Urothelium cell line (cell line): ENCODE data around the gene RMND5A.

Experiments used
- DNase-seq: peaks from one replicate; pipeline ENCODE4 v3.0.0; 2011; ENCODE audit warnings: low spot score, mixed read lengths
- FAIRE-seq: peaks from 2 replicates; lab custom pipeline; 2011; peaks lifted over from hg19 to GRCh38; lab: Jason Lieb, UNC

The RMND5A gene, protein sequence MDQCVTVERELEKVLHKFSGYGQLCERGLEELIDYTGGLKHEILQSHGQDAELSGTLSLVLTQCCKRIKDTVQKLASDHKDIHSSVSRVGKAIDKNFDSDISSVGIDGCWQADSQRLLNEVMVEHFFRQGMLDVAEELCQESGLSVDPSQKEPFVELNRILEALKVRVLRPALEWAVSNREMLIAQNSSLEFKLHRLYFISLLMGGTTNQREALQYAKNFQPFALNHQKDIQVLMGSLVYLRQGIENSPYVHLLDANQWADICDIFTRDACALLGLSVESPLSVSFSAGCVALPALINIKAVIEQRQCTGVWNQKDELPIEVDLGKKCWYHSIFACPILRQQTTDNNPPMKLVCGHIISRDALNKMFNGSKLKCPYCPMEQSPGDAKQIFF

DNA sequence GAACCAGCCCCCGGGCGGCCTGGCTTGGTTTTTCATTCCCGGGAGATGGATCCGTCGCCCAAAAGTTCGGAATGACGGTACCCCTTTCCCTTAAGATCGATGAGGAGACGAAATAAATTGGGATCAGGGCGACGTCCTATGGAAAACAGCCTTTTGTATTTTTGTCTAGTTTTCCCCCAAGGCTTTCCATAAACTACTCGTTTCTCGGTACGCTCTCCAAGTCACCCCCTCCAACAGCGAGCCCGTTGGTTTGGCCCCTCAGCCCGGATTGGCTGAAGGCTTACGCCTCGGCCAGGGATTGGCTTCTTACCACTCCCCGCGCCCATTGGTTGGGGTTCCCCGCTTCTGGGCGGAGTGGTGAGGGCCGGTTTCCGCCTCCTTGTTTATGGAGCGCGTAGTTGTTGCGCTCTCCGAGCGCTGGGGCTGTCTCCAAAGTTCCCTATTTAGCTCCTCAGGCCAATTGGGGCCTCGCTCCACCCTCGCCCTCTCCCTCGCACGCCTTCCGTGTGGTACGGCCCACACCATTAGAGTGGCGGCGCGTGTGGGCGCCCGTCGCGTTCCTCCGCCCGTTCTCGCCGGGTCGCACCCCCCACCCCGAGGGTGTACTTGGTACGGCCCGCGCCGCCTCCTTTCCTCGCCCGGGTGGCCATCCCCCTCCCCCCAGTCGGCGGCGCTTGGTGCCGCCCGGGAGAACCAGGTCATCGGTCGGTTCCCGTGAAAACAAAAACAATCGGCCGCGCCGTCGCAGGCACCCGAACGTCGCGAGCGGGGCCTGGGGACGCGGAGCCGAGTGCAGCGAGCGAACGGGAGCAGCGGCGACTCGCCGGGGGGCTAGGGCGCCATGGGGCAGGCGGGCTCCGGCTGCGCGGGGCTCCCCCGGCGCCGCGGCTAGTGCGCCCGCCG lies at the start of gene RMND5A:
Gene RMND5A (plus strand): TSS at position 655 of the 903 bp plus-strand sequence. CDS start 377 bp downstream, outside the sequence.
- peak; percentile 65 for FAIRE-seq
- DNase-seq: peak; percentile 30

DNA sequence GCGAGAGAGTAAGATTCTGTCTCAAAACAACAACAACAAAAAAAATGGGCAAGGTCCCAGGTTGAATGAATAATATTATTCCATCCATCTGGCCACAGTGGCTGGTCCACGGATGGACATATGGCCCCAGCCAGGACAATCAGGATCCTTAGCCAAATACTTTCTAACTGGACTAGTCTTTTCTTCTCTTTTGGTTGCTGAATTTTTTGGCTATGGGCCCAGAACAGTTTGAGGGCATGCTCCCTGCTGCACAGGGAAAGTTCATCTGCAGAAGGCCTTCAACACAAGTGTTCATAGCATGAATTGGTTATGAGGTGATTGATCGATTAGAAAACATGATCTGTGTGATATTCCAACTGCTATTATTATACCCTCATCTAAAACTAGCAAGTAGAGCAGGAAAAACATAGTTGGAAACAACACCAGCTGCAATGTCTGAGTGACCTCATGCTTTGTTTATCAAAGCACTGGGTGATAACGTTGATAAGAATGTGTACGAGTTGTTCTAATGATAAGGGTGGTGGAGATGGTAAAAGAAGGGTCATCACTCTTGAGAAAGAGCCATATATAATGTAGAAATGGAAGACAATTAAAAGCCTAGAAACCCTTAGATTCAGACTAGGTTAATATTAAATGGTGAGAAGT lies 48.6 kb upstream of the RMND5A start:
- FAIRE-seq: no peak
- no peak for DNase-seq

GRCh38 chr2:86672027-86672545 lies 48.0 kb upstream of the RMND5A start:
- no peak for FAIRE-seq

GRCh38 chr2:86673011-86673410 lies 47.1 kb upstream of the RMND5A start:
- FAIRE-seq: no peak
- DNase-seq: no peak

More at GRCh38 chr2:86672027-86672545, 48.0 kb upstream of the RMND5A start:
- DNase-seq: no peak

- no peak for FAIRE-seq
- DNase-seq: no peak
Measured at GRCh38 chr2:86673986-86674670, 46.0 kb upstream of the RMND5A start.

GRCh38 chr2:86675104-86675503 lies 45.0 kb upstream of the RMND5A start:
- DNase-seq (no peak), FAIRE-seq (no peak)

DNA sequence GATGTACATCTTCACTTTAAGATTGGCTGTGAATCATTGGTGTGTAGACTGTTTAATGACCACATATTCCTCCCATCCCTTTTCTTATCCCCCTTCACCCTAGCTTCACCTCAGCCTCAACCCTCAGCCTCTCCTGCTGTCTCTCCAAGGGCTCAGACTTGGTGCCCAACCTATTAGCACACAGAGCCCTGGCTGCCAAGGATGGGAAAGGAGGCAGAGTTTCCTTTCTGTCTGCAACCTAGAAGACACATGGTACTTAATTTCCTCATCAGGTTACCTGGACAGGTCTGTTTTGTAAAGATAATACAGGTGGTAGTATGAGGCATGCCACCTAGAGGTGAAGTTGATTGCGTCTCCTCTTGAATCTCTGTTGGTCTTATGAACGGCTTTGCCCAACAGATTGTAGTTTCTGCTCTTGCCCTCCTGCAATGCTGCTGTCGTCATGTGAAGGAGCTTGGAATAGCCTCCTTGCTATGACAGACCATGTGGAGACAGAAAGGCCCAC lies 44.5 kb upstream of the RMND5A start:
- FAIRE-seq (no peak), DNase-seq (no peak)

DNA sequence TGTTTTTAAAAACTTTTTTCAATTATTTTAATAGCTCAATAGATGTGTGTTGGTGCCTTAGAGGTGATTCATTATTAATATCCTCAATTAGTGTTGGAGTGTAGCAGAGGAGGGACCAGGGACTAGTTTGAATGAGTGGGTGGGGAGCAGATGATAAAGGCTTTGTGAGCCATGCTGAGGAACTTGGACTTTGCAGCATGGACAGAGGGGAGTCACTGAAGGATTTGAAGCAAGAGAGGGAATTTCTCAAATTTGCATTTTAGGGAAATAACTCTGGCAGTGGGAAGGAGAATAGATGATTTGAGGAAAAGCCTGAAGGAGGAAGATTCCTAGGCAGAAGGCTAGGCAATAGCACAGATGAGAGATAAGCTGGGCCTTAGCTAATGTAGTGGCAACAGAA lies 42.3 kb upstream of the RMND5A start:
- no peak for FAIRE-seq
- no peak for DNase-seq

GRCh38 chr2:86679036-86679435 lies 41.1 kb upstream of the RMND5A start:
- DNase-seq: no peak
- FAIRE-seq: no peak

DNA sequence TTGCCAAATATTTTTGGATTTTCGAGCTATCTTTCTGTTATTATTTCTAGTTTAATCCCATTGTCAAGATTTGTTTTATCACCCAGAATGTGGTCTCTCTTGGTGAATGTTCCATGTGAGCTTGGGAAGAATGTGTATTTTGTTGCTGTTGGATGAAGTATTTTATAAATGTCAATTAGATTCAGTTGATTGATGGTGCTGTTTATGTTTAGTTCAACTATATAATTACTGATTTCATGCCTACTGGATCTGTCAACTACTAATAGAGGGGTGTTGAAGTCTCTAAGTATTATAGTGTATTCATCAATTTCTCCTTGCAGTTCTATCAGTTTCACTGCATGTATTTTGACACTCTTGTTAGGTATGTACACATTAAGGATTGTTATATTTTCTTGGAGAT lies 34.7 kb upstream of the RMND5A start:
- DNase-seq: no peak
- FAIRE-seq: no peak

GRCh38 chr2:86686460-86686859 lies 33.6 kb upstream of the RMND5A start:
- FAIRE-seq (no peak), DNase-seq (no peak)

- DNase-seq (no peak), FAIRE-seq (no peak)
Measured at GRCh38 chr2:86686905-86687304, 33.2 kb upstream of the RMND5A start.

GRCh38 chr2:86695053-86695691 lies 24.9 kb upstream of the RMND5A start:
- peak; percentile 72 for DNase-seq
- FAIRE-seq: no peak

DNA sequence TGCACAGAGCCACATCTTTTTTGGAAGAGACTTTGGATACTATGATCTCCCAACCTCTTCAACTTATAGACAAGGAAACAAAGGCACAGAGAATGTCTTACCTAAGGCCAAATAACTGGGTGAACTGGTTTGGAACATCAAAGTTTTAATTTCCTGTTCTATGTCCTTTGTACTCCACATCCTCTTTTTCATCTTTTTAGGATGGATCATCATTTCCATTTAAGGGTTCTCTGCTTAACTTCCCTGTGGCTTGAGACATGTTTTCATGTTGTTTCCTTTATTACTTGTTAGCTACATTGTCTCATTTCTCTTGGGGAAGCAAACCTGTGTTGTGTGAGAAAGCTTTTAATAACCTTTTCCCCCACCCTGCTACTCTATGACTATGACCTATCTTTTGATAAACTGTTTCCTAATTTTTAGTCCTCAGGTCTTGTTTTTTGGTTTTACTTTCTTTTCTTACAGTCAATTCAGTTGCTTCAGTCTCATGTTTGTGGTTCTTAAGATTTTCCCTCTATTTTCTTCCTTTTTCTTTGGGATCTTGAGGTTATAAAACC lies 22.5 kb upstream of the RMND5A start:
- FAIRE-seq (no peak), DNase-seq (no peak)

- FAIRE-seq: no peak
- DNase-seq: no peak
Measured at GRCh38 chr2:86700690-86701089, 19.4 kb upstream of the RMND5A start.

DNA sequence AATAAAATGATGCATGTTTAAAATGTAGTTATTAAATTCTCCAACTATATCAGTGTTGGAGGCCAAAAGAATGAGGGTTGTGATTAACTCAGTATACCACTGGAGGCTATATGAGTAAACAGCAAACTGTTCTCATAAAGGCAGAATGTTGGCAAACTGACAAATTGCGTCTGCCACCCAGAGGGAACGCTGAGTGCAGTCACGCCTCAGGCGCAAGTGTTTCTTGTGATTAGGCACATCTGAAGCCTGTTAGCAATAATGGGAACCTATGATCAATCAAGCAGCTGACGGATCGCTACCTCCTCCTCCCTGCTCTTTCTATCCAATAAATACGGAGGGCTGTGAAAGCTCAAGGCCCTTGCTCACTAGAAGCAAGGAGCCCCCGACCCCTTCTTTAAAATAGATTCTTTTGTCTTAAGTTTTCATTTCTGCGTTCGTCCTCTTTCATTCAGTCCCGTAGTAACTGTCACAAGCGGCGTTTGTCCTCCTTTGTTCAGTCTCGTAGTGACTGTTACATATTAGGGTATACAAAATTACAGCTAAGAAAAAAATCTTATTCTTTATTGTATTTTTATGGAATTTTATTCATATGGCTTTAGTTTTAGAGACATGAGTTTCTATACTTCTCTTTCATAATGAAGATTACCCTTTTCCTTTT lies 16.3 kb upstream of the RMND5A start:
- no peak for FAIRE-seq
- no peak for DNase-seq

DNA sequence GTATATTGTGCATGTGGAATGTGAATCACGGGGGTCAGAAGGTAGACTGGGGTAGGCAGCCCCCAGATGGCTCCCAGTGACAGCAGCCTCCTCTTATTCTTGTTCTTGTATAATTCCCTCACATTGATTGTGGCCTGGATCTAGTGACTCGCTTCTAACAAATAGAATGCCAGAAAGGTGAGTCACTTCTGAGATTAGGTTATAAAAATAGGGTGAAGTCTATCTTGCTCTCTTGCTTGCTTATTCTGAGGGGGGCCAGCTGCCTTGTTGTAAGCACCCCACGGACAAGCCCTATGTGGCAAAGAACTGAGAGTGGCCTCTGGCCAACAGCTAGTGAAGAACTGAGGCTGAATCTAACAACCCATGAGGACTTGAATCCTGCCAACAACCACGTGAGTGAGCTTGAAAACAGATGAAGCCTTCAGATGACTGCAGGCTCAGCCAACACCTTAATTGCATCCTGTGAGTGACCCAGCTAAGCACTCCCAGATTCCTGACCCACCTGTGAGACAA lies 15.6 kb upstream of the RMND5A start:
- FAIRE-seq: no peak

DNA sequence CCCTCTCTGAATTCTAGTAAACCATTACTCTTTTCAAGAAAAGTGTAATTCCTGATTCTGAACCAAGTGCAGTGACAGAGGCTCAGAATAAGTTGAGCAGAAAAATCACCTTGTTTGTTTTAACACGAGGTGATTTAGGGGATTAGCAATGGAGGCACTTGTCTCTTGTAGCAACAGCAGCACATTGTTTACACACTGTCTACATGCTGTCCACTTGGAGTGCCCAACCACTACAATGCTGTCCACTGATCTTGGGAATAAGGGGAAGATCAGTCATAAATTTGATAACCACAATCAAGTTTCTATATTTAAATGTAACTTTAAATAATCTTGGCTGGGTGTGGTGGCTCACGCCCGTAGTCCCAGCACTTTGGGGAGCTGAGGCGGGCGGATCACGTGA lies 13.9 kb upstream of the RMND5A start:
- no peak for FAIRE-seq
- DNase-seq: no peak

More for the DNA sequence above, 15.6 kb upstream of the RMND5A start:
- DNase-seq: peak; percentile 71

DNA sequence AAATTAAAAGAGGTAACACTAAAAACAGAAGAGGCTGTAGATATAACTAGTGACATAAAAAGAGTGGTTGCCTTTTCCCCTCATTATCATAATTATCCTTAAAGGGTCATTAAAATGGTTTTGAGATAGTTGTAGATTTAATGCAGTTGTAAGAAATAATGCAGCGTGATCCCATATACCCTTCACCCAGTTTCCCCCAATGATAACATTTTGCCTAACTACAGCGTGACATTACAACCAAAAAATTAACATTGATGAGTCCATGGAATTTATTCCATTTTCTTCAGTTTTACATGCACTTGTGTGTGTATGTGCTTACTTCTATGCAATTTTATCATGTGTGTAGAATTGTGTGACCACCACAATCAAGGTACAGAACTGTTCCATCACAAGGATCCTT lies 13.2 kb upstream of the RMND5A start:
- no peak for FAIRE-seq
- DNase-seq: no peak
